Stimulated activated memory B cell treated with anti-CD40 and anti-IgM and Interleukin-4, amounts not matched to agents 10 μg/mL and 1 μg/mL and 100 μg/mL, for 72 hours (primary cell): ENCODE measurements around the gene CFAP65.

ENCODE experiments used
- ATAC-seq: fragments of 150-1000 bp; cut with Tn5 transposase; 2 replicates; pipeline ENCODE4 v1.10.0; 2021
- H3K27ac Mint-ChIP-seq: one replicate; pipeline ENCODE4 v1.8.0; 2022; ENCODE audit warnings: mild to moderate bottlenecking, mixed read lengths
- H3K27me3 Mint-ChIP-seq: one replicate; pipeline ENCODE4 v1.8.0; 2022; ENCODE audit warnings: mixed read lengths
- H3K36me3 Mint-ChIP-seq: one replicate; pipeline ENCODE4 v1.8.0; 2022; ENCODE audit warnings: mixed read lengths
- H3K4me1 Mint-ChIP-seq: one replicate; pipeline ENCODE4 v1.8.0; 2022; ENCODE audit warnings: mixed read lengths
- H3K4me3 Mint-ChIP-seq: one replicate; pipeline ENCODE4 v1.8.0; 2022; ENCODE audit warnings: mild to moderate bottlenecking, moderate library complexity, mixed read lengths
- H3K9me3 Mint-ChIP-seq: one replicate; pipeline ENCODE4 v1.8.0; 2022; ENCODE audit warnings: mixed read lengths

Gene CFAP65

GRCh38 chr2:219041252-219041651, at the start of gene CFAP65:
Gene CFAP65, minus strand, starts transcription at chr2:219041516. Its CDS starts 2,468 bp downstream, at chr2:219039048.
- Mint-ChIP-seq H3K27ac (no peak within 1 kb of the TSS), H3K4me3 (peak within 1 kb of the TSS; percentile 44), H3K27me3 (peaks cover 84% of the 10 kb centered on the region), H3K9me3 (peaks cover 3% of the 10 kb centered on the region), H3K36me3 (no peaks in the 10 kb centered on the region), H3K4me1 (peaks cover 7% of the 10 kb centered on the region)
- no peak for ATAC-seq

- Mint-ChIP-seq H3K36me3 (peaks cover 50% of the 10 kb centered on the region), H3K27me3 (no peaks in the 10 kb centered on the region), H3K4me3 (no peak overlapping the region), H3K9me3 (no peaks in the 10 kb centered on the region), H3K27ac (no peak overlapping the region), H3K4me1 (peaks cover 15% of the 10 kb centered on the region)
- ATAC-seq, result no peak
These were observed 49.4 kb upstream of the CFAP65 start for GRCh38 chr2:219090436-219091299.

GRCh38 chr2:219089330-219089729, 48.0 kb upstream of the CFAP65 start:
- Mint-ChIP-seq H3K27me3 (no peaks in the 10 kb centered on the region), H3K9me3 (no peaks in the 10 kb centered on the region), H3K36me3 (peaks cover 45% of the 10 kb centered on the region), H3K4me1 (peaks cover 15% of the 10 kb centered on the region), H3K27ac (no peak overlapping the region), H3K4me3 (no peak overlapping the region)
- ATAC-seq, result no peak

- H3K36me3 Mint-ChIP-seq, result peaks cover 34% of the 10 kb centered on the region
- no peak overlapping the region for H3K27ac Mint-ChIP-seq
- no peaks in the 10 kb centered on the region for H3K9me3 Mint-ChIP-seq
- H3K4me1 Mint-ChIP-seq, result peaks cover 19% of the 10 kb centered on the region
- no peaks in the 10 kb centered on the region for H3K27me3 Mint-ChIP-seq
- no peak overlapping the region for H3K4me3 Mint-ChIP-seq
- ATAC-seq, result no peak
These were observed 46.5 kb upstream of the CFAP65 start for GRCh38 chr2:219087848-219088247.

- peaks cover 23% of the 10 kb centered on the region for H3K4me1 Mint-ChIP-seq
- H3K36me3 Mint-ChIP-seq, result peaks cover 33% of the 10 kb centered on the region
These were observed 46.0 kb upstream of the CFAP65 start for GRCh38 chr2:219087361-219087760.

GRCh38 chr2:219086196-219086595, 44.9 kb upstream of the CFAP65 start:
- Mint-ChIP-seq H3K27me3 (no peaks in the 10 kb centered on the region), H3K36me3 (peaks cover 33% of the 10 kb centered on the region), H3K9me3 (no peaks in the 10 kb centered on the region), H3K27ac (no peak overlapping the region), H3K4me1 (peaks cover 34% of the 10 kb centered on the region), H3K4me3 (no peak overlapping the region)
- ATAC-seq, result no peak

More at GRCh38 chr2:219087361-219087760, 46.0 kb upstream of the CFAP65 start:
- Mint-ChIP-seq H3K9me3 (no peaks in the 10 kb centered on the region), H3K27me3 (no peaks in the 10 kb centered on the region), H3K27ac (no peak overlapping the region), H3K4me3 (no peak overlapping the region)
- no peak for ATAC-seq

- no peak for ATAC-seq
- no peak overlapping the region for H3K27ac Mint-ChIP-seq
- peaks cover 27% of the 10 kb centered on the region for H3K36me3 Mint-ChIP-seq
- no peak overlapping the region for H3K4me3 Mint-ChIP-seq
- H3K4me1 Mint-ChIP-seq, result peaks cover 34% of the 10 kb centered on the region
- no peaks in the 10 kb centered on the region for H3K9me3 Mint-ChIP-seq
- H3K27me3 Mint-ChIP-seq, result no peaks in the 10 kb centered on the region
These were observed 43.5 kb upstream of the CFAP65 start for GRCh38 chr2:219084791-219085190.

GRCh38 chr2:219082332-219082958, 41.1 kb upstream of the CFAP65 start:
- Mint-ChIP-seq H3K27ac (no peak overlapping the region), H3K4me3 (no peak overlapping the region), H3K36me3 (peaks cover 25% of the 10 kb centered on the region)

GRCh38 chr2:219081701-219082331, 40.5 kb upstream of the CFAP65 start:
- Mint-ChIP-seq H3K27ac (no peak overlapping the region), H3K27me3 (no peaks in the 10 kb centered on the region), H3K4me3 (no peak overlapping the region), H3K4me1 (peaks cover 25% of the 10 kb centered on the region), H3K36me3 (peaks cover 27% of the 10 kb centered on the region), H3K9me3 (no peaks in the 10 kb centered on the region)
- ATAC-seq, result no peak

More at GRCh38 chr2:219082332-219082958, 41.1 kb upstream of the CFAP65 start:
- no peaks in the 10 kb centered on the region for H3K9me3 Mint-ChIP-seq
- ATAC-seq, result no peak
- H3K27me3 Mint-ChIP-seq, result no peaks in the 10 kb centered on the region
- H3K4me1 Mint-ChIP-seq, result peaks cover 31% of the 10 kb centered on the region

- H3K4me3 Mint-ChIP-seq, result no peak overlapping the region
- no peak overlapping the region for H3K27ac Mint-ChIP-seq
- no peaks in the 10 kb centered on the region for H3K27me3 Mint-ChIP-seq
- ATAC-seq, result no peak
- peaks cover 18% of the 10 kb centered on the region for H3K4me1 Mint-ChIP-seq
- H3K9me3 Mint-ChIP-seq, result no peaks in the 10 kb centered on the region
- H3K36me3 Mint-ChIP-seq, result peaks cover 27% of the 10 kb centered on the region
These were observed 39.8 kb upstream of the CFAP65 start for GRCh38 chr2:219081096-219081495.

GRCh38 chr2:219079417-219079816, 38.1 kb upstream of the CFAP65 start:
- H3K27me3 Mint-ChIP-seq, result no peaks in the 10 kb centered on the region
- no peak overlapping the region for H3K27ac Mint-ChIP-seq
- no peak for ATAC-seq
- H3K4me1 Mint-ChIP-seq, result peaks cover 18% of the 10 kb centered on the region
- H3K9me3 Mint-ChIP-seq, result no peaks in the 10 kb centered on the region
- peaks cover 37% of the 10 kb centered on the region for H3K36me3 Mint-ChIP-seq
- H3K4me3 Mint-ChIP-seq, result no peak overlapping the region

GRCh38 chr2:219078951-219079350, 37.6 kb upstream of the CFAP65 start:
- H3K4me1 Mint-ChIP-seq, result peaks cover 18% of the 10 kb centered on the region
- H3K4me3 Mint-ChIP-seq, result no peak overlapping the region
- peaks cover 42% of the 10 kb centered on the region for H3K36me3 Mint-ChIP-seq
- no peak for ATAC-seq
- no peak overlapping the region for H3K27ac Mint-ChIP-seq
- H3K9me3 Mint-ChIP-seq, result no peaks in the 10 kb centered on the region
- H3K27me3 Mint-ChIP-seq, result no peaks in the 10 kb centered on the region

- Mint-ChIP-seq H3K4me3 (no peak overlapping the region), H3K4me1 (peaks cover 18% of the 10 kb centered on the region), H3K36me3 (peaks cover 46% of the 10 kb centered on the region), H3K27ac (no peak overlapping the region), H3K9me3 (no peaks in the 10 kb centered on the region), H3K27me3 (no peaks in the 10 kb centered on the region)
- no peak for ATAC-seq
These were observed 36.8 kb upstream of the CFAP65 start for GRCh38 chr2:219078126-219078525.

GRCh38 chr2:219076253-219076652, 34.9 kb upstream of the CFAP65 start:
- H3K4me1 Mint-ChIP-seq, result no peaks in the 10 kb centered on the region
- H3K9me3 Mint-ChIP-seq, result no peaks in the 10 kb centered on the region
- H3K4me3 Mint-ChIP-seq, result no peak overlapping the region
- H3K27ac Mint-ChIP-seq, result no peak overlapping the region
- no peaks in the 10 kb centered on the region for H3K27me3 Mint-ChIP-seq
- H3K36me3 Mint-ChIP-seq, result peaks cover 58% of the 10 kb centered on the region
- no peak for ATAC-seq

GRCh38 chr2:219073413-219074129, 32.3 kb upstream of the CFAP65 start:
- no peaks in the 10 kb centered on the region for H3K4me1 Mint-ChIP-seq
- ATAC-seq, result no peak
- peaks cover 57% of the 10 kb centered on the region for H3K36me3 Mint-ChIP-seq
- H3K27ac Mint-ChIP-seq, result no peak overlapping the region
- no peak overlapping the region for H3K4me3 Mint-ChIP-seq
- H3K9me3 Mint-ChIP-seq, result no peaks in the 10 kb centered on the region
- H3K27me3 Mint-ChIP-seq, result no peaks in the 10 kb centered on the region
